Measurements from ENCODE around the gene RAB11FIP4.

The RAB11FIP4 gene

DNA sequence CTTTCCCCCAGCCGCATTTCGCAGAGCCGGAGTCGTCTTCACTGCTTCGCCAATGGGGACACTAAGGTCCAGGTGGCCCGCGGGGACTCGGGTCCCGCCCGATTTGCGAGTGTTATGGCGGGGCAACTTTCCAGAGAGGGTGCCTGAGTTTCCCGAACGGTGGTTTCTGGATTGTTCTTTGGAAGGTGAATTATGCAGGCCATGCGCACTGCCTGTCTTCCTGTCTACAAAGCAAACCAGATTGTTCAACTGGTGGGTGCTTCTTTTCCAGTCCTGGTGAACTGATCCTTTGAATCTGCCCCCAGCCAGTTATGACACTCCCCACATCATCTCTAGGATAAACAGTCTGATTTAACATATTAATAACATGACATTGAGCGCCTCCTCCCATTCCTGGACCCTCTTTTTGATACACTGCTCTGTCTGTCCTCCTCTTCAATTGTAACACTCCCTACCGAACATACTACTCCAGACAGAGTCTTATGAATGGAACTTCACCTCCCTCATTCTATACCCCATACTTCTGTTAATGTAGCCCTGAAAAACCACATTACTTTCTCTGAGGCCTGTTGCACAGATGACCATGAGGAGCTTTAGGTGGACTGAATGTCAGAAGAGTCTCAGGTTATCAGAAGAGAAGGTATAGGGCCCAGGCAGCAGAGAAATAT lies 159.0 kb downstream of the RAB11FIP4 start:
- Histone ChIP-seq H3K36me3 (ENCODE audit: control insufficient read depth, insufficient read depth, low read length) (no peaks in the 10 kb centered on the region), H3K27ac (ENCODE audit: insufficient read depth, low read length, poor library complexity, severe bottlenecking) (peak overlapping the region; percentile 52), H3K9me3 (ENCODE audit: control insufficient read depth, low read length) (no peaks in the 10 kb centered on the region), H3K4me1 (ENCODE audit: control insufficient read depth, insufficient read depth, low read length, poor library complexity, severe bottlenecking) (no peaks in the 10 kb centered on the region), H3K27me3 (replicated peaks; ENCODE audit: control insufficient read depth, insufficient read depth, low read length, poor library complexity, severe bottlenecking) (no peaks in the 10 kb centered on the region), H3K4me3 (ENCODE audit: insufficient read depth, low read depth, low read length, poor library complexity, severe bottlenecking) (peak overlapping the region; percentile 77)
- DNase-seq = no peak

DNA sequence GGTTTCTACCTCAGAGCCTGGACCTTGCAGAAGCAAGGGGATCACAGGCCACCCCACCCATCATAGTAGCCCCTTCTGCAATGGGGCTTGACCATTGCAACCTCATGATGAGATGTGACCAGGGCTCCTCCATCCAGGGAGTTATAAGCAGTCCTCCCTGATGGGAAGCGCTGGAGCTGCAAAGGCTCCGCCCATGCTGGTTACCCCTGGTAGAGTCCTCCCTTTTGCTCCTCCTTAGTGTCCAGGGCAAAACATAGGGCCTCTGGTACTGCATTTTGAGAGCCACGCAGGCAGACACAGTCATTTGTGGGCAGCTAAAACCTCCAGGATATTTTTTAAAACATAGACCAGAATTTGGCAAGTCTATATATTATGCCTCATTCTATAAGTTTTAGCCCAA lies 161.1 kb downstream of the RAB11FIP4 start:
- H3K9me3 ChIP-seq (ENCODE audit: control insufficient read depth, low read length) = no peaks in the 10 kb centered on the region
- no peak overlapping the region for H3K4me3 ChIP-seq (ENCODE audit: insufficient read depth, low read depth, low read length, poor library complexity, severe bottlenecking)
- H3K27me3 ChIP-seq (replicated peaks; ENCODE audit: control insufficient read depth, insufficient read depth, low read length, poor library complexity, severe bottlenecking) = no peaks in the 10 kb centered on the region
- no peaks in the 10 kb centered on the region for H3K4me1 ChIP-seq (ENCODE audit: control insufficient read depth, insufficient read depth, low read length, poor library complexity, severe bottlenecking)
- DNase-seq = no peak
- no peak overlapping the region for H3K27ac ChIP-seq (ENCODE audit: insufficient read depth, low read length, poor library complexity, severe bottlenecking)
- no peaks in the 10 kb centered on the region for H3K36me3 ChIP-seq (ENCODE audit: control insufficient read depth, insufficient read depth, low read length)

DNA sequence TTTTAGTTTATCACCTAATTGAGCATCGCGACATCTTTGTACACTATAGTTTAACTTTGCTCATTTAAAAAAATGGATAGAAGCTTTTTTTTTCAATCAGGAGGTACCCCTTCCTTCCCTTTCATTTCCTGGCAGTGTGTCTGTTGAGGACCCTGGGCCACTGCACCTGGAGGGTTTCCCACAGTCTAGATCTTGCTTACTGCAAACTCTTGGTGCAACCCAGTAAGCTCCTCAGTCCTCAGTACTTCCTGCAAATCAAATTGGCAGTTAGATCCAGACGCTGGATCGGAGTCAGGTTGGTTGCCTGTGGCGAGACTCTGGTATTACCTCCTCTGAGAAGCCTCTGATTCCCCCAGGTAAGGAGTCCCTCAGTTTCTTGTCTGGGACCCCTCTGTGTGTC lies 162.0 kb downstream of the RAB11FIP4 start:
- Histone ChIP-seq H3K36me3 (ENCODE audit: control insufficient read depth, insufficient read depth, low read length) (no peaks in the 10 kb centered on the region), H3K4me1 (ENCODE audit: control insufficient read depth, insufficient read depth, low read length, poor library complexity, severe bottlenecking) (no peaks in the 10 kb centered on the region), H3K9me3 (ENCODE audit: control insufficient read depth, low read length) (no peaks in the 10 kb centered on the region), H3K27ac (ENCODE audit: insufficient read depth, low read length, poor library complexity, severe bottlenecking) (no peak overlapping the region), H3K27me3 (replicated peaks; ENCODE audit: control insufficient read depth, insufficient read depth, low read length, poor library complexity, severe bottlenecking) (no peaks in the 10 kb centered on the region), H3K4me3 (ENCODE audit: insufficient read depth, low read depth, low read length, poor library complexity, severe bottlenecking) (no peak overlapping the region)
- DNase-seq = no peak

DNA sequence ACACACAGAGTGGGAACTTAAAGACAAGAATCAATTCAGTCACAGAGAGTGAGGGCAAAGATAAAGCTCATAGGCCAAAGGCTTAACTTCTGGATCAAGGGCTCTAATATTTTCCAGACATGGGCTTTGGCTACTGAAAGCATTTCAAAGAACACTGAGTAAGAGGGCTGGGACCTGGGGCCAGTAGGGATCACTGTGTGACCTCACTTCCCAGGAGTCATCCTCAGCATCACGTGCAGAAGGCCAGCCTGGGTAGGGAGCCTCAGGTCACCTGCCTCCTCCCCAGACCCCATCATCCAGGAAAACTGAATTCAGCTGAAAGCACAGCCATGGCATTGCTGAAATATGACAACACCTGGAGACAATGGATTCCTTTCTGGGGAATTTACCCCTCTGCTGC lies 163.5 kb downstream of the RAB11FIP4 start:
- no peaks in the 10 kb centered on the region for H3K27me3 ChIP-seq (replicated peaks; ENCODE audit: control insufficient read depth, insufficient read depth, low read length, poor library complexity, severe bottlenecking)
- no peak overlapping the region for H3K27ac ChIP-seq (ENCODE audit: insufficient read depth, low read length, poor library complexity, severe bottlenecking)
- DNase-seq = no peak

DNA sequence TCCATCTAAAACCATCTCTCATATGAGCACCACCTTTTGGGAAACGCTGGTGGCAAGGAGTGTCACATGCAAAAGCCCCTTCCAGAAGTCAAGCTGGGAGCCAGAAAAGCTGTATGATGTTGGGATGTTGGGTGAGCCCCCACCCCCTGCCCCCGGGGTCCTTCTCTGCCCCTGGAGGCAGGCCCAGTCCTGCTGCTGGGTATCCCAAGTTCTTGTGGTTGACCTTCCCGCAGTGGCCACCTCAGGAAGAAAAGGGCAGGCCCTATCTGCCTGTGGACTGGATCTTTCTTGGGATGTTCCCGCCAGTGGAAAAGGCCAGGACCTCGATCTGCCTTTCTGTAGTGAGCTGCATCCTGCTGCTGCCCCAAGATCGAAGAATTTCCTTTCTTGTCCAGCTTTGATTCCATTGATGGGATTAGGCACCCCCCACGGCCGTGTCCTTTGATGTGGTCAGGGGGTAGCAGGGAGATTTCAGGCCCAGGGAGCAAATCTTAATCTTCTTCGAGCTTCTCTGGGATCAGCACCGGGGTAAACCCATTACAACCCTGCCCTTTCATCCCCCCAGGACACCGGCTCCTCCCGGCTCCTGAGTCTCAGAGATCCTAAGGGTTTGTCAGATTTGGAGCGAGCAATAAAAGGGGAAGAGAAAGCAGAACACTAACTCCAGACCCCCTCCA lies 165.6 kb downstream of the RAB11FIP4 start:
- H3K27me3 ChIP-seq (replicated peaks; ENCODE audit: control insufficient read depth, insufficient read depth, low read length, poor library complexity, severe bottlenecking) = no peaks in the 10 kb centered on the region
- no peaks in the 10 kb centered on the region for H3K36me3 ChIP-seq (ENCODE audit: control insufficient read depth, insufficient read depth, low read length)
- H3K4me3 ChIP-seq (ENCODE audit: insufficient read depth, low read depth, low read length, poor library complexity, severe bottlenecking) = no peak overlapping the region
- peaks cover 5% of the 10 kb centered on the region for H3K4me1 ChIP-seq (ENCODE audit: control insufficient read depth, insufficient read depth, low read length, poor library complexity, severe bottlenecking)
- no peak for DNase-seq
- no peak overlapping the region for H3K27ac ChIP-seq (ENCODE audit: insufficient read depth, low read length, poor library complexity, severe bottlenecking)
- H3K9me3 ChIP-seq (ENCODE audit: control insufficient read depth, low read length) = no peaks in the 10 kb centered on the region

More for the DNA sequence above, 163.5 kb downstream of the RAB11FIP4 start:
- no peaks in the 10 kb centered on the region for H3K36me3 ChIP-seq (ENCODE audit: control insufficient read depth, insufficient read depth, low read length)
- H3K4me3 ChIP-seq (ENCODE audit: insufficient read depth, low read depth, low read length, poor library complexity, severe bottlenecking) = no peak overlapping the region
- no peaks in the 10 kb centered on the region for H3K9me3 ChIP-seq (ENCODE audit: control insufficient read depth, low read length)
- peaks cover 5% of the 10 kb centered on the region for H3K4me1 ChIP-seq (ENCODE audit: control insufficient read depth, insufficient read depth, low read length, poor library complexity, severe bottlenecking)

DNA sequence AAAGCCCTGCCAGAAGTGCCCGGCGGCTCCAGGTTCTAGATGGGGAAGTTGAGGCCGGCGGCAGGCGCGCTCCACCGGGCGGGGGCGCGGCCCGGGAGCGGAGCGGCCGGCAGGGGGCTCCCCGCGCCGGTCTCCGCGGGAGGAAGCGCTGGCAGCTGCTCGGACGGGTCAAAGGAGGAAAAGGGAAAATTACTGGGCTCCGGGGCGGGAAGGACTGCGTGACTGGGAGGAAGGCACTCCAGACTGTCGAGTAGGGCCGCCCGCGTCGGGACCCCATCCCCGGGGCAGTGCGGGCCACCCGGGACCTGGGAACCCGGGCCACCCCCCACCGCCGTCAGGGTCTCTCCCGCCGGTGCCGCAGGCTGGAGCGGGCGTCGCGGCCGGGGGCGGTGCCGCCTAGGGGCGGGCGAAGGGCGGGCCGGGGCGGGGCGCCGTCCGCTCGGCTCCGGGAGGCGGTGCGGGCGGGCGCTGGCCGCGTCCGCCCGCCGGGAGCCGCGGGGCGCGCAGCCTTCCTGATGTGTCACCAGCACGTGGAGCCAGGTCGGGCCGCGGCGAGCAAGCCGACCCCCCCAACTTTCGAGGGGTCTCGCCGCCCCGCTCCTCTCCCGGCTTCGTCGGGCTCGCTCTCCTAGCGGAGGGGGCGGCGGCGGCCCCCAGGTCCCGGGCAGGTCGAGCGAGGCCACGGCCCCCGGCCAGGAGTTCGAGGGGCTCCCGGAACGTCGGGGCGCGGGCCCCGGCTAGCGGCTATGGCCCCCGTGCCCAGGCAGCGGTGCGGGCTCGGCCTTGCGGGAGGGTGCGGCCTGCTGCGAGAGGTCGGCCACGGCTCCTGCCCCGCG lies 167.5 kb downstream of the RAB11FIP4 start:
- DNase-seq = peak; percentile 32 to 45 (median 37)
- Histone ChIP-seq H3K9me3 (ENCODE audit: control insufficient read depth, low read length) (no peaks in the 10 kb centered on the region), H3K36me3 (ENCODE audit: control insufficient read depth, insufficient read depth, low read length) (no peaks in the 10 kb centered on the region), H3K27ac (ENCODE audit: insufficient read depth, low read length, poor library complexity, severe bottlenecking) (no peak overlapping the region), H3K27me3 (replicated peaks; ENCODE audit: control insufficient read depth, insufficient read depth, low read length, poor library complexity, severe bottlenecking) (no peaks in the 10 kb centered on the region), H3K4me1 (ENCODE audit: control insufficient read depth, insufficient read depth, low read length, poor library complexity, severe bottlenecking) (peaks cover 5% of the 10 kb centered on the region), H3K4me3 (ENCODE audit: insufficient read depth, low read depth, low read length, poor library complexity, severe bottlenecking) (peak overlapping the region; percentile 52)

DNA sequence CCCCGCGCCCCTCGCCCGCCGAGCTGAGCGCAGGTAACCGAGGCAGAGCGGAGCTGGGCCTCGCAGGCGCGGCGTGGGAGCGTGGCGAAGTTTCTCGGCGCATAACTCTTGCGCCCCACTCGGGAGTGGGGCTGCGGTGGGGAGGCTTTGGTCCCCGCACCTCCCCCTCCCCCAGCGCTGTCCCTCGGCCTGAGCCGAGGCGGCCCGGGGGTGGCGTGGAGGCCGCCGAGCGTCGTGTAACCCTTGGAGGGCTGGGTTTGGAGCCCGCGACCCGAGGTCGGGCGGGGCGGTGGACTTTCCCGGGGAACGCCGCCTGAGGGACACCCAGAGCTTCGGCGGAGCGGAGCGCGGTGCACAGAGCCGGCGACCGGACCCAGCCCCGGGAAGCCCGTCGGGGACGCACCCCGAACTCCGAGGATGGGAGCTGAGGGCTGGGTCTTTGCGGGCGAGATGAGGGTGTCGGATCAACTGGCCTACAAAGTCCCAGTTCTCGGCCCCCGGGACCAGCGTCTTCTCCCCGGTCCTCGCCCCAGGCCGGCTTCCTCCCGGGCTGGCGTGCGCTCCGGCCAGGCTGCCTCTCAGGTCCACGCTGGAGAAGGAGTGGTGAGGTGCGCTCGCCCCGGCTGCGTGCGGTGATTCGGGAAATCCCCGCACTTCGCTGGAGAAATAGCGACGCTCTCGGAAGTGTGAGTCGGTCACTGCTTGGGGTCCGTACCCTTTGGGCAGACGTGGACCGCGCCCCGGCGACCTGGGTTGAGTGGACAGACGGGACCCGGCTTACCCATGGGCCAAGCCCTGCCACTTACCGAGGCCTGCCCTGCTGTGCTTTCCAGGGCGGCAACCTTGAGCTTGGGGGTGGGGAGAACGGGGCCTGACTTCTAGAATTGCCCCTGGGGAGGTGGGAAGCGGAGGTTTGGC lies 168.4 kb downstream of the RAB11FIP4 start:
- Histone ChIP-seq H3K27me3 (replicated peaks; ENCODE audit: control insufficient read depth, insufficient read depth, low read length, poor library complexity, severe bottlenecking) (no peaks in the 10 kb centered on the region), H3K4me1 (ENCODE audit: control insufficient read depth, insufficient read depth, low read length, poor library complexity, severe bottlenecking) (peaks cover 5% of the 10 kb centered on the region), H3K36me3 (ENCODE audit: control insufficient read depth, insufficient read depth, low read length) (no peaks in the 10 kb centered on the region), H3K9me3 (ENCODE audit: control insufficient read depth, low read length) (no peaks in the 10 kb centered on the region), H3K27ac (ENCODE audit: insufficient read depth, low read length, poor library complexity, severe bottlenecking) (no peak overlapping the region), H3K4me3 (ENCODE audit: insufficient read depth, low read depth, low read length, poor library complexity, severe bottlenecking) (peak overlapping the region; percentile 44)
- no peak for DNase-seq

DNA sequence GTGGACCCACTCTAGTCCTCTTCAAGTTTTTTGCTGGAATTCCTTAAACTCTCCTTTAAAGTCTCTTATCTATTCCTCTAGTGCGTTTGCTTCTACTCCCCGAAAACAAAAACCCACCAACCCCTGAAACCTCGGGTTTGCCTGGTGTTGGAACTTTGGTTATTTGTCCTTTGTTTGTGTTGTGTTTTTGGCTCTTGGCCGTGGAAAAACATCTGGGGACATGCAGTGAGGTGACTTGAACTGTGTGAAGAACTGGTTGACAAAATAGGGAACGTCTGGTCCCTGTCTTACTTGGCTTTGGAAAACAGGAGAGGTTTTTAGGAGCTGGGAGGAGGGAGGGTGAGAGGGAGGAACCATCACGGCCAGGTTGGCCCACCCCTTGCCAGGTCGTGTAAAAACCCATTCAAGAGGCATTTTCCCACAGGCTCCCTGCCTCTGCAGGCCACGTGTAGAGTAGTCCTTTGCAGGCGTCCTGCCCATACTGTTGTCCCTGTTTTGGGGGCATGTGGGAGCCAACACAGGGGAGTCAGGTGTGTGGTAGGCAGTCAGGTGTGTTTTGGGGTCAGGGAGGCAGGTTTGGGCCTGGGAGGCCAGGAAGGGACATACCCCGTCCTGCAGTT lies 169.3 kb downstream of the RAB11FIP4 start:
- H3K9me3 ChIP-seq (ENCODE audit: control insufficient read depth, low read length) = no peaks in the 10 kb centered on the region
- H3K27me3 ChIP-seq (replicated peaks; ENCODE audit: control insufficient read depth, insufficient read depth, low read length, poor library complexity, severe bottlenecking) = no peaks in the 10 kb centered on the region
- H3K36me3 ChIP-seq (ENCODE audit: control insufficient read depth, insufficient read depth, low read length) = no peaks in the 10 kb centered on the region
- peaks cover 5% of the 10 kb centered on the region for H3K4me1 ChIP-seq (ENCODE audit: control insufficient read depth, insufficient read depth, low read length, poor library complexity, severe bottlenecking)
- H3K4me3 ChIP-seq (ENCODE audit: insufficient read depth, low read depth, low read length, poor library complexity, severe bottlenecking) = no peak overlapping the region
- DNase-seq = no peak
- H3K27ac ChIP-seq (ENCODE audit: insufficient read depth, low read length, poor library complexity, severe bottlenecking) = no peak overlapping the region

Data from effector memory CD4-positive, alpha-beta T cell (primary cell).